Ovary (tissue), 9 donors: ENCODE measurements around the gene TMED5. TPM values are rescaled to one million over a fixed set of nuclear protein-coding genes. Genes with fewer than 3 reads are reported as not detected.

ENCODE experiments used
- DNase-seq, 5 donors: peaks; one replicate each; pipeline ENCODE4 v3.0.0-alpha.2; 2019 to 2020
- H3K27ac ChIP-seq, 2 donors: fragments of 200-600 bp; one replicate each; pipeline versions ENCODE4 v1.5.1 to v1.8.0; 2019 to 2022
- H3K27me3 ChIP-seq: fragments of 200-600 bp; one replicate; pipeline ENCODE4 v1.8.0; 2022
- H3K36me3 ChIP-seq: fragments of 200-600 bp; sonication (generic); one replicate; pipeline ENCODE4 v1.5.1; 2019
- H3K4me1 ChIP-seq: one replicate; pipeline ENCODE4 v1.8.1; 2013; ENCODE audit warnings: mild to moderate bottlenecking, moderate library complexity; ENCODE audit not compliant: insufficient read depth
- H3K4me3 ChIP-seq: fragments of 200-600 bp; sonication (generic); one replicate; pipeline ENCODE4 v1.5.1; 2017
- H3K9me3 ChIP-seq, 2 donors: fragments of 200-600 bp in 1 of 2; sonication (generic) in 1 of 2; one replicate each; pipeline versions ENCODE4 v1.5.1 to v1.8.1; 2013 to 2019; ENCODE audit warnings: mild to moderate bottlenecking in 1 of 2, moderate library complexity in 1 of 2
- CTCF ChIP-seq, 3 donors: fragments of 450-650 bp in 2 of 3; fragments of 200-600 bp in 1 of 3; IDR thresholded peaks; one replicate each; pipeline versions ENCODE4 v1.5.1 to v1.8.0; 2016 to 2022; ENCODE audit warnings: antibody characterized with exemption in 3 of 3, mild to moderate bottlenecking in 1 of 3
- EP300 ChIP-seq: sonication (generic); formaldehyde crosslinking; IDR thresholded peaks from one replicate; pipeline ENCODE4 v1.6.1; 2017; ENCODE audit warnings: antibody characterized with exemption
- POLR2A ChIP-seq: fragments of 450-650 bp; IDR thresholded peaks from one replicate; pipeline ENCODE4 v1.6.1; 2017; ENCODE audit warnings: antibody characterized with exemption, mild to moderate bottlenecking, moderate library complexity
- WGBS, 3 donors: extraction: QIAGEN DNeasy Blood & Tissue Kit in 1 of 3; methylation state at CpG; one replicate each; pipeline versions ENCODE4 v1.1.5 to v1.1.7; 2013 to 2017; 5-methylcytosine and 5-hydroxymethylcytosine counted together
- intact Hi-C, 4 donors: fragments of 100-400 bp; cut with DNase I; formaldehyde crosslinking; loops; one replicate each; pipeline versions ENCODE4 v1.11.0 to v1.15.1; 2022 to 2023
- polyA plus RNA-seq, 2 donors: library from polyadenylated mRNA; stranded (reverse); fragments of 200-250 nt in 1 of 2; fragments of 350-450 nt in 1 of 2; fragmentation: Illumina TruSeq in 1 of 2; extraction: RNeasy Lipid Tissue Mini Kit (QIAGEN cat#74804) in 1 of 2; gene quantifications; one replicate each; pipeline ENCODE4 v1.2.3, GENCODE V29; 2013 to 2014
- small RNA-seq: library from RNA; depleted of rRNA; stranded (forward); fragments of <200 nt; gene quantifications from one replicate; pipeline ENCODE3, GENCODE V24; 2016
- total RNA-seq, 7 donors: library from RNA; depleted of rRNA in 2 of 7; stranded (reverse); fragments of >200 nt in 2 of 7; fragmentation: NEBNext Ultra II Directional in 3 of 7; extraction: Animal tissue kit (Norgen Biotek cat#: 25700) in 3 of 7; gene quantifications; one replicate each; pipeline versions ENCODE4 v1.1.0 to v1.2.4, GENCODE V29; 2016 to 2023
- donor health status: DM: no; HTN: no; CAD: no; lungs with moderate emphysema.
- donor health status: DM: no; HTN: no; CAD: no.
- donor health status: Bipolar disorder and iron deficiency.
- donor health status: DM: yes; HTN: yes; CAD: no.
- donor health status: DM: no; HTN: no; CAD: no.
- donor health status: DM: yes; HTN: yes; CAD: no.

Gene TMED5
- total and polyA plus RNA-seq, 9 donors, result 15.2 to 51.0 (median 37.1) TPM

- H3K27ac ChIP-seq, result no peak overlapping the region
- 94 to 97% (median 96%) methylated on average over 4 of the region's 4 CpGs for WGBS, 3 donors
- intact Hi-C loops, result no loop called here
- no peak overlapping the region for H3K4me3 ChIP-seq
- no peaks in the 10 kb centered on the region for H3K4me1 ChIP-seq
- H3K27me3 ChIP-seq, result no peaks in the 10 kb centered on the region
- no peak for TF ChIP-seq CTCF (IDR thresholded peaks at IDR 0.05)
- no peak for TF ChIP-seq EP300
- TF ChIP-seq POLR2A, result no peak
- H3K36me3 ChIP-seq, result no peaks in the 10 kb centered on the region
- no peaks in the 10 kb centered on the region for H3K9me3 ChIP-seq
- no peak for DNase-seq
Observed at GRCh38 chr1:93107395-93107794, 72.8 kb downstream of the TMED5 start.

- H3K36me3 ChIP-seq, result no peaks in the 10 kb centered on the region
- peaks cover 3% of the 10 kb centered on the region for H3K4me1 ChIP-seq
- no peaks in the 10 kb centered on the region for H3K9me3 ChIP-seq
- 69 to 83% (median 76%) methylated on average over 2 of the region's 2 CpGs for WGBS, 3 donors
- no peak overlapping the region for H3K27ac ChIP-seq
- DNase-seq, result no peak
- no peaks in the 10 kb centered on the region for H3K27me3 ChIP-seq
- intact Hi-C loops, result no loop called here
- no peak overlapping the region for H3K4me3 ChIP-seq
- TF ChIP-seq POLR2A, result no peak
- no peak for TF ChIP-seq CTCF (IDR thresholded peaks at IDR 0.05)
- no peak for TF ChIP-seq EP300
Observed at GRCh38 chr1:93106226-93106625, 74.0 kb downstream of the TMED5 start.

- TF ChIP-seq POLR2A (no peak), CTCF (IDR thresholded peaks at IDR 0.05) (no peak), EP300 (no peak)
- WGBS, 3 donors, result 90 to 94% (median 92%) methylated on average over 4 of the region's 4 CpGs
- Histone ChIP-seq H3K9me3 (no peaks in the 10 kb centered on the region), H3K27me3 (no peaks in the 10 kb centered on the region), H3K36me3 (no peaks in the 10 kb centered on the region), H3K27ac (no peak overlapping the region), H3K4me3 (no peak overlapping the region), H3K4me1 (peaks cover 5% of the 10 kb centered on the region)
- intact Hi-C loops, result no loop called here
- no peak for DNase-seq
Observed at GRCh38 chr1:93102142-93102541, 78.1 kb downstream of the TMED5 start.

Small RNAs within 50 kb of the gene (small RNA-seq; reads per million reads assigned to genes)
- gene AC126124.1, result not detected

Other genes with a start within 250 kb of the TMED5 start
- 10 to 100 TPM in 2 of 7 donors, 1 to 10 TPM in 5; 5.1 to 11.9 (median 8.6) TPM for gene DIPK1A, start 219.0 kb downstream of the TMED5 start, total RNA-seq
- gene DIPK1A, start 219.0 kb downstream of the TMED5 start, polyA plus RNA-seq, result 10 to 100 TPM in 1 of 2 donors, 1 to 10 TPM in 1; 4.7 to 15.4 TPM
- gene MTF2, start 101.1 kb downstream of the TMED5 start, total RNA-seq, result 10 to 100 TPM; 14.8 to 27.4 (median 25.2) TPM
- gene MTF2, start 101.1 kb downstream of the TMED5 start, polyA plus RNA-seq, result 10 to 100 TPM in 1 of 2 donors, 1 to 10 TPM in 1; 9.7 to 11.4 TPM
- gene CCDC18, start 311 bp upstream of the TMED5 start, total RNA-seq, result 1 to 10 TPM; 1.5 to 4.5 (median 3.7) TPM
- 1 to 10 TPM; 1.7 to 1.9 TPM for gene CCDC18, start 311 bp upstream of the TMED5 start, polyA plus RNA-seq
- 10 to 100 TPM; 14.0 to 47.3 (median 33.2) TPM for gene DR1, start 165.5 kb upstream of the TMED5 start, total RNA-seq
- gene DR1, start 165.5 kb upstream of the TMED5 start, polyA plus RNA-seq, result 10 to 100 TPM; 14.5 to 27.5 TPM